ENCODE results near the gene FAM174C. TPM values are rescaled to one million over a fixed set of nuclear protein-coding genes. Genes with fewer than 3 reads are reported as not detected.

Gene FAM174C
- total RNA-seq, 1 donor from 2014 or later, result 30.0 TPM

- DNase-seq (ENCODE audit: low spot score, unreplicated experiment), result no peak
Measured at GRCh38 chr19:1281569-1282287, 6.4 kb downstream of the FAM174C start.

DNA sequence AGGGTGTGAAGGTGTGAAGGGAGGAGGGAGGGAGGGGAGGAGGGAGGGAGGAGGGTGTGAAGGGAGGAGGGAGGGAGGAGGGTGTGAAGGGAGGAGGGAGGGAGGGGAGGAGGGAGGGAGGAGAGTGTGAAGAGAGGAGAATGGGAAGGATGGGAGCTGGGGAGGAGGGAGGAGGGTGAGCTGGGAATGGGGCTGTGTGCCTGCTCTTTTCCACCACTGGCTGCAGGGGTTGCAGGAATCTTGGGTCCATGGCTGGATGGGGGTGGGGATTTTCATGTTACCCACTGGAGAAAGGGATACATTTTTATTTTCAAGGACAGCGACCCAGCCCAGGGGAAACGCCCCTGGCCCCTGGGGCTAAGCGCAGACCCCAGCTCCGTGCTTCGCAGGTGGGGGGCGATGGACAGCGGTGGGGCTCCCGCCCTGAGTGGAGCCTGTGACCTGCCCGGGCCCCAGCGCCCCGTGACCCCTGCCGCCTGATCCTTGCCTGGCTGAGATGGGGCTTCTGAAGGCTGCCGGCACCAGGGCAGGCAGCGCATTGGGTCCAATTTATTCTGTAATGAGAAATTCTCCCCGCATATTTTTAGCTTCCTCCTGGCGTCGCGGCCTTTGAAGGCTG, 7.4 kb downstream of the FAM174C start:
- Mint-ChIP-seq H3K27ac (no peak overlapping the region), H3K4me3 (ENCODE audit: low read depth) (no peak overlapping the region), H3K9me3 (ENCODE audit: low read depth) (no peaks in the 10 kb centered on the region), H3K36me3 (ENCODE audit: insufficient read depth) (peaks cover 2% of the 10 kb centered on the region), H3K4me1 (ENCODE audit: low read depth) (peaks cover 11% of the 10 kb centered on the region), H3K27me3 (peaks cover 2% of the 10 kb centered on the region)
- DNase-seq (ENCODE audit: low spot score, unreplicated experiment), result no peak
- TF ChIP-seq, protein P1, sequence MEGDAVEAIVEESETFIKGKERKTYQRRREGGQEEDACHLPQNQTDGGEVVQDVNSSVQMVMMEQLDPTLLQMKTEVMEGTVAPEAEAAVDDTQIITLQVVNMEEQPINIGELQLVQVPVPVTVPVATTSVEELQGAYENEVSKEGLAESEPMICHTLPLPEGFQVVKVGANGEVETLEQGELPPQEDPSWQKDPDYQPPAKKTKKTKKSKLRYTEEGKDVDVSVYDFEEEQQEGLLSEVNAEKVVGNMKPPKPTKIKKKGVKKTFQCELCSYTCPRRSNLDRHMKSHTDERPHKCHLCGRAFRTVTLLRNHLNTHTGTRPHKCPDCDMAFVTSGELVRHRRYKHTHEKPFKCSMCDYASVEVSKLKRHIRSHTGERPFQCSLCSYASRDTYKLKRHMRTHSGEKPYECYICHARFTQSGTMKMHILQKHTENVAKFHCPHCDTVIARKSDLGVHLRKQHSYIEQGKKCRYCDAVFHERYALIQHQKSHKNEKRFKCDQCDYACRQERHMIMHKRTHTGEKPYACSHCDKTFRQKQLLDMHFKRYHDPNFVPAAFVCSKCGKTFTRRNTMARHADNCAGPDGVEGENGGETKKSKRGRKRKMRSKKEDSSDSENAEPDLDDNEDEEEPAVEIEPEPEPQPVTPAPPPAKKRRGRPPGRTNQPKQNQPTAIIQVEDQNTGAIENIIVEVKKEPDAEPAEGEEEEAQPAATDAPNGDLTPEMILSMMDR (IDR thresholded peaks at IDR 0.05; ENCODE audit: unreplicated experiment), result no peak

More at GRCh38 chr19:1281569-1282287, 6.4 kb downstream of the FAM174C start:
- no peak overlapping the region for H3K4me3 Mint-ChIP-seq (ENCODE audit: low read depth)
- no peak overlapping the region for H3K27ac Mint-ChIP-seq
- H3K27me3 Mint-ChIP-seq, result peaks cover 2% of the 10 kb centered on the region
- no peaks in the 10 kb centered on the region for H3K9me3 Mint-ChIP-seq (ENCODE audit: low read depth)
- H3K36me3 Mint-ChIP-seq (ENCODE audit: insufficient read depth), result peaks cover 2% of the 10 kb centered on the region
- TF ChIP-seq, protein P1 (IDR thresholded peaks at IDR 0.05; ENCODE audit: unreplicated experiment), result no peak
- H3K4me1 Mint-ChIP-seq (ENCODE audit: low read depth), result peaks cover 11% of the 10 kb centered on the region

DNA sequence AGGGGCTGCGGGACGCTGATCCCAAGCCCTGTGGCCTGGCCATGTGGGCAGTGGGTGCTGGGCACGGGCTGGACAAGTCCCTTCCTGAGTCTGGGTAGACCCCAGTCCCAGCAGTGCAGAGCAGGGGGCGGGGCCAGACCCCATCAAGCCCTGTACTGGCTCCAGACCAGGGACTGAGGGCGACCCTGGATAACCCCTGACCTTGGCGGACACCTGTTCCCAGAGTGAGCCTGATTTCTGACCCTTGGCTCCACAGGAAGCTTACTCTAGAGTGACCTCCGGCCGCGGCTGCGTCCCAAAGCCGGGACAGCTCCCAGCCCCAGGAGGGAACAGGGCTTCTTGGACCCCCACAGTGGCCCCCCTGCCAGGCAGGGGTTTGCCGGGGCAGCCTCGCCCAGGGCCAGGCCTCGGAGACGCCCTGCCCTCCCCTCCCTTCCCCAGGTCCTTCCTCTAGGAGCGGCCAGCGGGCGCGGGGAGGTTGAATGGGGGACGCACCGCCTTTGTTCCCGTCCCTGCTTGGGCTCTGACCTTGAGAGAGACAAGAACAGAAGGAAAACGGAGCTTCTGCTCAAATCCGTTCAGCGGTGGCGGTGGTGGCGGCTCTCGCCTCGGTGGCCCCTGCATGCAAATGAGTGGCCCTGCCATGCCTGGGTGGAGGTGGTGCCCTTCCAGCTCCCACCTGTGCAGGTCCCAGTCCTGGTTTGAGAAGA, 8.0 kb downstream of the FAM174C start:
- TF ChIP-seq, protein P1 (IDR thresholded peaks at IDR 0.05; ENCODE audit: unreplicated experiment), result no peak
- peaks cover 2% of the 10 kb centered on the region for H3K27me3 Mint-ChIP-seq
- H3K9me3 Mint-ChIP-seq (ENCODE audit: low read depth), result no peaks in the 10 kb centered on the region
- peaks cover 2% of the 10 kb centered on the region for H3K36me3 Mint-ChIP-seq (ENCODE audit: insufficient read depth)
- no peak for DNase-seq (ENCODE audit: low spot score, unreplicated experiment)
- H3K27ac Mint-ChIP-seq, result no peak overlapping the region
- no peak overlapping the region for H3K4me3 Mint-ChIP-seq (ENCODE audit: low read depth)
- peaks cover 11% of the 10 kb centered on the region for H3K4me1 Mint-ChIP-seq (ENCODE audit: low read depth)

- no peak overlapping the region for H3K27ac Mint-ChIP-seq
- peaks cover 2% of the 10 kb centered on the region for H3K27me3 Mint-ChIP-seq
- DNase-seq (ENCODE audit: low spot score, unreplicated experiment), result no peak
- peaks cover 11% of the 10 kb centered on the region for H3K4me1 Mint-ChIP-seq (ENCODE audit: low read depth)
- TF ChIP-seq, protein P1 (IDR thresholded peaks at IDR 0.05; ENCODE audit: unreplicated experiment), result no peak
- peak overlapping the region; percentile 66 for H3K4me3 Mint-ChIP-seq (ENCODE audit: low read depth)
- peaks cover 2% of the 10 kb centered on the region for H3K36me3 Mint-ChIP-seq (ENCODE audit: insufficient read depth)
- H3K9me3 Mint-ChIP-seq (ENCODE audit: low read depth), result no peaks in the 10 kb centered on the region
Measured at GRCh38 chr19:1283917-1284292, 8.6 kb downstream of the FAM174C start.

- no peaks in the 10 kb centered on the region for H3K9me3 Mint-ChIP-seq (ENCODE audit: low read depth)
- no peak for DNase-seq (ENCODE audit: low spot score, unreplicated experiment)
- H3K4me1 Mint-ChIP-seq (ENCODE audit: low read depth), result peaks cover 11% of the 10 kb centered on the region
- peaks cover 2% of the 10 kb centered on the region for H3K36me3 Mint-ChIP-seq (ENCODE audit: insufficient read depth)
- peak overlapping the region; percentile 56 for H3K27ac Mint-ChIP-seq
- peak overlapping the region; percentile 73 for H3K4me3 Mint-ChIP-seq (ENCODE audit: low read depth)
- H3K27me3 Mint-ChIP-seq, result peaks cover 2% of the 10 kb centered on the region
- TF ChIP-seq, protein P1 (IDR thresholded peaks at IDR 0.05; ENCODE audit: unreplicated experiment), result no peak
Measured at GRCh38 chr19:1284293-1284978, 9.1 kb downstream of the FAM174C start.

All from progenitor cell of endocrine pancreas (in vitro differentiated cells).